ENCODE data around the gene CD300LD. TPM values are rescaled to one million over a fixed set of nuclear protein-coding genes. Genes with fewer than 3 reads are reported as not detected.

The CD300LD gene
- total RNA-seq, 2 experiments from 2014 or later = not detected

DNA sequence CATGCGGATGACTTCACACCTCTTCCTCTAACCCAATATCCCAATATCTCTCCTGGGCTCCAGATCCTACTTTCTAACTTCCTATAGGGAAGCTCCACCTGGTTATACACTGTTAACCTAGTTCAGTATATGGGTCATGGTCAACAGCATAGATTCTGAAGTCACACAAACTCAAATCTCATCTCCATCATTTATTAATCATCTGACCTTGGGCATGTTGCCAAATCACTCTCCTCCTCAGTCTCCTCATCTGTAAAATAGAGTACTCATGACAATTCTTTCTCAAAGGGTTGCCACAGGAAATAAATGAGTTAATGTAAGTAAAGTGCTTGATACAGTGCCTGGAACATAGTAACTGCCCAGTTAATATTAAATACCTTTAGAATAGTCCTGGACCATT, 32.0 kb upstream of the CD300LD start:
- Mint-ChIP-seq H3K27me3 (peaks cover 74% of the 10 kb centered on the region), H3K4me1 (no peaks in the 10 kb centered on the region), H3K4me3 (no peak overlapping the region), H3K9me3 (peaks cover 3% of the 10 kb centered on the region), H3K27ac (no peak overlapping the region), H3K36me3 (no peaks in the 10 kb centered on the region)
- ATAC-seq (ENCODE audit: low read depth) (no peak), DNase-seq (no peak)
- POLR2A ChIA-PET = no interaction called here

DNA sequence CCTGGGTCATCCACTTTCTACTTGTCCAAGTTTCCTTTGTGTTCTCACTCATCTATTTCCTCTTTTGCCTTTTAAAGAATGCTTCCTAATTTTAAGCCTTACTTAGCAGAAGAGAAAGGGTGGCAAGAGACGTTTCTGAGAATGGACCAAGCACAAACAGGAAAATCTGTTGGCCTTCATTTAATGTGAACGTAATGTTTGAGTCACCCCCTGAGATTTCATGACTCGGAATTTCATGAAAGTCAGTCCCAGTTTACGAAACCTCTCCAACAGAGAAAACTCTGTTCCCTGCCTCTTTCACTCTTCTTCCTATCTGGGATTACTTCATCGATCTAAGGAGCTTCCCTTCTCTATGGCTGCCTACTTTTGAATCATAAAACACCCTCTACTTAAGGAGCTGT, 31.6 kb upstream of the CD300LD start, which contains the start of gene CD300E:
Gene CD300E (minus strand): TSS at position 46 of the 401 bp plus-strand sequence. CDS start 117 bp downstream, outside the sequence.
- POLR2A ChIA-PET = no interaction called here

DNA sequence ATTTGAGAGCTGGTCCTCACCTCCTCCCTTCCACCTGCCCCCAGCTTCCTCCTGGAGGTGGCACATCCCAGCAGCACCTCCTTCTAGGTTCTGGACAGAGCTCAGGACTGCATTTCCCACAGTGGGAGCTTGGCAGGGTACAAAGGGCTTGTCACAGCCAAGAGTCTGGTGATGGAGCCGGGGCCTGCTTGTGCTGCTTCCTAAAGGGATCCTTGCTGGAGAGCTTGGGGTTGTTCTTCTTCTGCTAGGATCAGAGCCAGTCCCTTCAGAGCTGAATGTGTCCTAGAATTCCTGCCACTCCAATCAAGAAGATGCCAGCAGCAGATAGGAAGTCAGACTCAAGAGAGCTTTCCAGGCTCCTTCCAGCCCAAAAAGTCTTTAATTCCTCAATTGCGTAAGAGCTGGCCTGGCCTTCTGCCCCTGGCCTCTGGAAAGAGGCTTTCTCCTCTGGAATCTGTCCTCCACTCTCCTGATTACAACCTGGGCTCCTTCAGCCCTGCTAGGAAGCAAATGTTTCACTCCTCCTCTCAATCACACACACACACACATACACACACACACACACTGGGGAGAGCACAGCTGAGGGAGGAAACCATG, 27.1 kb upstream of the CD300LD start:
- ATAC-seq (ENCODE audit: low read depth) = no peak
- no peak for DNase-seq
- POLR2A ChIA-PET = interaction anchor here (1.2 kb wide), 1 partner anchor 83 kb away, joined by 3 read pairs; no protein-coding TSS in a partner anchor
- Mint-ChIP-seq H3K27ac (no peak overlapping the region), H3K36me3 (no peaks in the 10 kb centered on the region), H3K4me3 (no peak overlapping the region), H3K4me1 (no peaks in the 10 kb centered on the region), H3K27me3 (peaks cover 69% of the 10 kb centered on the region), H3K9me3 (no peaks in the 10 kb centered on the region)

More for the DNA sequence above, 31.6 kb upstream of the CD300LD start, which contains the start of gene CD300E:
- H3K4me1 Mint-ChIP-seq = no peaks in the 10 kb centered on the region
- peaks cover 76% of the 10 kb centered on the region for H3K27me3 Mint-ChIP-seq
- ATAC-seq (ENCODE audit: low read depth) (no peak), DNase-seq (no peak)
- H3K27ac Mint-ChIP-seq = no peak within 1 kb of the TSS
- no peaks in the 10 kb centered on the region for H3K36me3 Mint-ChIP-seq
- peaks cover 3% of the 10 kb centered on the region for H3K9me3 Mint-ChIP-seq
- no peak within 1 kb of the TSS for H3K4me3 Mint-ChIP-seq

DNA sequence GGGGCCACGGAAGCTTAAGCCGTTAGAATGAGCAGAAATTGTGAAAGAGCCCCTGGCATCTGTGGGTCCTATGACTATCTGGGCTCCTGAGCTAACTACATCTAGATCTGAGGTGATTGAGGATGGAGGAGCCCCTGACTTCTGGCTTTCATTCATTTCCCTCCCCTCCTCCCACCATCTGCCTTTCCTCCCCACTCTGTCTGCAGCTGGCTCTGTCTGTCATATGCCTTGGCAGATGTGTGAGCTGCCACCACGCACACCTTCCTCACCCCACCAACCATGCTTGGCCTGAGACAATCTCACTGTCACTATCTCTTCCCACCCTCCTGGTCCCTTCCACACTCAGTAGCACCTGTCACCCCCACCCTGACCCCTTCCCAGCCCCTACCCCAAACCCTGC, 26.4 kb upstream of the CD300LD start:
- ATAC-seq (ENCODE audit: low read depth) (no peak), DNase-seq (no peak)
- Mint-ChIP-seq H3K9me3 (no peaks in the 10 kb centered on the region), H3K36me3 (no peaks in the 10 kb centered on the region), H3K4me1 (no peaks in the 10 kb centered on the region), H3K4me3 (no peak overlapping the region), H3K27me3 (peaks cover 65% of the 10 kb centered on the region), H3K27ac (no peak overlapping the region)
- POLR2A ChIA-PET = interaction anchor here (1.2 kb wide), 1 partner anchor 83 kb away, joined by 3 read pairs; no protein-coding TSS in a partner anchor

DNA sequence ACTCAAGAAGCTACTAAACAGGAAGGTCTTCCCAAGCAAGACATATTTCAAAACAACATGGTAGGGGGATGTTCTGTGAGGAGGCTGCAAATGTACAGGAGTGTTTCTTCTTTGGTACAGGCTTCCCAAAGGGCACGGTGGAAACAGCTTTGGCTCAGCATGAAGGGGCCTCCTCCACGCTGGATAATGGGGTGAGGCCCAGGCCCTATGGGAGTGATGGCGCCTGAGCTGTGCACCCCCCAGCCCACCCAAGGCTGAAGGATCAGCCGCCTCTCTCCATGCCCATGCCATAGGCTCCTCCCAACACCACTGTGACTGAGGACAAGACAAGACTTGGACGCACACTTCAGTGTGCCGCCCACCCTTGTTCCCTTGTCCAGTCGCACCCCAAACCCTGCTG, 24.6 kb upstream of the CD300LD start:
- Mint-ChIP-seq H3K9me3 (no peaks in the 10 kb centered on the region), H3K36me3 (no peaks in the 10 kb centered on the region), H3K4me3 (no peak overlapping the region), H3K4me1 (peaks cover 11% of the 10 kb centered on the region), H3K27ac (no peak overlapping the region), H3K27me3 (peaks cover 59% of the 10 kb centered on the region)
- no peak for DNase-seq
- ATAC-seq (ENCODE audit: low read depth) = no peak
- POLR2A ChIA-PET = no interaction called here

DNA sequence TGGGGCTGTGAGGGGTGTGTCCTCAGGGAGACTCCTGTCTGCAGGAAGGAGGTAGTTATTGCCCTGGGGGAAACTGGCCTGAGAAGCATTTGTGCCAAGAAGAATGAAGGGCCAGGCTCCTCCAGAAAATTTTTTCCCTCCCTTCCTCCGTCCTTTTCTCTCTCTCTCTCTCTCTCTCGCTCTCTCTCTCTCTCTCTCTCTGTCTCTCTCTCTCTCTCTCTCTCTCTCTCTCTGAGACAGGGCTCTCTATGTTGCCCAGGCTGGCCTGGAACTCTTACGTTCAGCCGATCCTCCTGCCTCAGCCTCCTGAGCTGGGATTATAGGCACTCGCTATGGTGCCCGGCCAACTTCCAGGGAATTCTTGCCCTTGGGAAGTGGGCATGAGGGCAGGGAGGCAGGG, 20.0 kb upstream of the CD300LD start:
- DNase-seq (no peak), ATAC-seq (ENCODE audit: low read depth) (peak; percentile 13)
- Mint-ChIP-seq H3K27me3 (peaks cover 40% of the 10 kb centered on the region), H3K4me3 (no peak overlapping the region), H3K36me3 (no peaks in the 10 kb centered on the region), H3K4me1 (peaks cover 11% of the 10 kb centered on the region), H3K27ac (no peak overlapping the region), H3K9me3 (no peaks in the 10 kb centered on the region)
- POLR2A ChIA-PET = no interaction called here

DNA sequence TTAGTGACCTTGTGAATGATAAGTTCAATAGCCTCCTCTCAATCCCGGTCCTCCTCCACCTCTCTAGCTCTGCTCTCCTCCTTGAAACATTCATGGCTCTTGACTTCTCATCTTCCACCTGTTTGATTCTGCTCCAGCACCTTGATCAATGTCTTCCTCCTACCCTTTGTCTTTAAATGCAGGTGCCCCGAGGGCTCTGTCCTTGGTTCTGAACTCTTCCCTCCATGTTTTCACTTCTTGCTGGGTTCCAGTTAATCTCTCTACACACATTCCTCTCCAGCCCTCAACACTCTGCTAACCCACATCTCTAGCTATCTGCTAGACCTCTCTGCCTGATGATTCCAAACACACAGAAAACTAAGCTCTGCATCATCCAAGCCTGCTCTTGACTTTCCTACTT, 18.0 kb upstream of the CD300LD start:
- Mint-ChIP-seq H3K4me1 (peaks cover 11% of the 10 kb centered on the region), H3K9me3 (no peaks in the 10 kb centered on the region), H3K27ac (no peak overlapping the region), H3K36me3 (no peaks in the 10 kb centered on the region), H3K4me3 (no peak overlapping the region), H3K27me3 (peaks cover 40% of the 10 kb centered on the region)
- POLR2A ChIA-PET = no interaction called here
- no peak for ATAC-seq (ENCODE audit: low read depth)
- no peak for DNase-seq

DNA sequence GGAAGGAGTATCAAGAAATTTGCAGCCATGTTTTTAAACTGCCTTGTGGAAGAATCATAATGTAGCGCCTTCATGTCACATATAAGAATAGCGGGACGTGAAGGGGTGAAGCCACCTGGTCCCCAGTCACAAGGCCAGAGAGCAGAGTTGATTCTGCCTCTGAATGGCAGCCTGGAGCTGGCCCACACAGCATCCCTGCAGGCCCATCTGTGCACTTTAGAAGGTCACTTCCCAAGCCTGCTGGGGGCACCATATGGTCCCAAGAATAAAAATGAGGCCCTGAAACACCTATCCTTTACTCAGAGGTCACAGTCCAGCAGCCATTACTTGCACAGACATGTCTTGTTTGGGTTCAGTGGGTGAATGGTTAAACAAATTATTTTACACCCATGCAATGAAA, 16.4 kb upstream of the CD300LD start:
- Mint-ChIP-seq H3K27ac (no peak overlapping the region), H3K36me3 (no peaks in the 10 kb centered on the region), H3K4me1 (peaks cover 13% of the 10 kb centered on the region), H3K27me3 (peaks cover 35% of the 10 kb centered on the region), H3K4me3 (no peak overlapping the region), H3K9me3 (no peaks in the 10 kb centered on the region)
- POLR2A ChIA-PET = no interaction called here
- no peak for DNase-seq
- ATAC-seq (ENCODE audit: low read depth) = no peak

DNA sequence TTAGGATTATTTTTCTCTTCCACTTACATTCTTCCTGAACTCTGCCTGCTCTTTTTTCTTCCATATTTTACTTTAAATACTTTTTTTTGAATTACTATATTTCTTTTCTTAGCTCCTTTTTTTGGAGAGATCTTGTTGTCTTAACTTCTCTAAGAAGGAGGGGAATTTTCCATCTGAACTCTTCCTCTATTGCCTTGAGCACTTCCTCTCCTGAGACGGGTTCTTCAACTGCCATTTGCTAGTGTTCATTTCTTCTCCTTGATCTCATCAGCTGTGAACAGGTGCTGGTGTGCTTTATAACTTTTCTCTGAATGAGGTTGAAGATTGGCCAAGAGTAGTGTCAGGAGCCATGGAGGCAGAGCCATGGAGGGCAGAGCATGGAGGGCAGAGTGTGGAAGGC, 15.1 kb upstream of the CD300LD start:
- Mint-ChIP-seq H3K36me3 (no peaks in the 10 kb centered on the region), H3K9me3 (no peaks in the 10 kb centered on the region), H3K27me3 (peaks cover 30% of the 10 kb centered on the region), H3K4me3 (no peak overlapping the region), H3K27ac (no peak overlapping the region), H3K4me1 (peaks cover 13% of the 10 kb centered on the region)
- ATAC-seq (ENCODE audit: low read depth) (no peak), DNase-seq (no peak)
- POLR2A ChIA-PET = no interaction called here

DNA sequence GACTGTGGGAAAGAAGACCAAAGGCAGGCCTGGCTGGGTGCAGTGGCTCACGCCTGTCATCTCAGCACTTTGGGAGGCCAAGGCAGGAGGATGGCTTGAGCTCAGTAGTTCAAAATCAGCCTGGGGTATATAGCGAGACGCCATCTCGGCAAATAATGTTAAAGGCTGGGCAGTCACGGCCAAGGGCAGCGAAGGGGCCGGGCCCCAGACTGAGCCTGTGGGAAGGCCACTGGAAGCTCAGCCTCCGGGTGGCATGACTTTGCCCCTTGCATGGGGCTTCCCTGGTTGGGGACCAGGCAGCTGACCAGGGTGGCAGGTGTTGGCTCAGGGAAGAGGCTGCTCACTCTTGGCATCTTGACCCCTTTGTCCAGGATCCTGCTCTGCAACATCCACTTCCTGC, 14.0 kb upstream of the CD300LD start:
- Mint-ChIP-seq H3K4me3 (no peak overlapping the region), H3K9me3 (no peaks in the 10 kb centered on the region), H3K36me3 (no peaks in the 10 kb centered on the region), H3K27me3 (peaks cover 26% of the 10 kb centered on the region), H3K27ac (no peak overlapping the region), H3K4me1 (peaks cover 15% of the 10 kb centered on the region)
- ATAC-seq (ENCODE audit: low read depth) (no peak), DNase-seq (no peak)
- POLR2A ChIA-PET = no interaction called here

DNA sequence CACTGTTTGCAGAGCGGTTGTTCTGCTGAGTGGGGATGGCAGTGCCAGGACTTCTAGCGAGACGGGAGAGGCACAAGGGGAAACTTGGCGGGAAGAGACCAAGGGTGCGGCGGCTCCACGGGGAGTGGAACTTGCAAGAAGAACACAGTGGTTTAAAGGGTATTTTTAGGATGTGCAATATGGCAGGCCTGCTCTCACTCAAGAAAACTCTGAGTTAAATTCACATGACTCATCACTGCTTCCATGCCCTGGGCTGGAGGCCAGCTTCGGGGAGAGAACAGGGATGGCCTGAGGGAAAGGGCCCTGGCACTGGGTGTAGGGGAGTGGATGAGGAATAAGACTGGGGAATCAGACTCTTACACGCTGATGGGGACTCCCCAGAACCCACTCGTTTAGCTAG, 13.3 kb upstream of the CD300LD start:
- no peaks in the 10 kb centered on the region for H3K36me3 Mint-ChIP-seq
- POLR2A ChIA-PET = no interaction called here
- H3K27me3 Mint-ChIP-seq = peaks cover 32% of the 10 kb centered on the region
- no peak for DNase-seq
- H3K27ac Mint-ChIP-seq = no peak overlapping the region
- H3K9me3 Mint-ChIP-seq = no peaks in the 10 kb centered on the region
- H3K4me3 Mint-ChIP-seq = no peak overlapping the region
- peaks cover 18% of the 10 kb centered on the region for H3K4me1 Mint-ChIP-seq
- no peak for ATAC-seq (ENCODE audit: low read depth)

DNA sequence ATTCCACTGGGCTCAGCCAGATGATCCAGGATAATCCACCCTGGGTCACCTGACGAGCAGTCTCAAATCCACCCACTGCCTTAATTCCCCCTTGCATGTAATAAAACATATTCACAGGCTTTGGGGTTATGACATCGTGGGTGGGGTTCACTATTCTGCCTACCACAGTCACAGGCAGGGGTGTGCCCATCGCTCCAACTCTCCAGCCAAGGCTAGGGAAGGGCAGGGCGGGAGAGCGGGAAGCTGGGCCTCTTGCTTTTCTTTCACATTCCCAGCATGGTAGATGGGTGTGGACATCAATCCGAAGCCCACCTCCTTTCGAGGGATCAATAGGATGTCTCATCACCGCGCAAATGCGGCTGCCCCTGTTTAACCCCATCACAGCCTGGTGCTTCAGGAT, 12.7 kb upstream of the CD300LD start:
- H3K4me3 Mint-ChIP-seq = no peak overlapping the region
- peaks cover 18% of the 10 kb centered on the region for H3K4me1 Mint-ChIP-seq
- DNase-seq (no peak), ATAC-seq (ENCODE audit: low read depth) (no peak)
- H3K27me3 Mint-ChIP-seq = peaks cover 38% of the 10 kb centered on the region
- H3K36me3 Mint-ChIP-seq = no peaks in the 10 kb centered on the region
- no peaks in the 10 kb centered on the region for H3K9me3 Mint-ChIP-seq
- POLR2A ChIA-PET = no interaction called here
- no peak overlapping the region for H3K27ac Mint-ChIP-seq

DNA sequence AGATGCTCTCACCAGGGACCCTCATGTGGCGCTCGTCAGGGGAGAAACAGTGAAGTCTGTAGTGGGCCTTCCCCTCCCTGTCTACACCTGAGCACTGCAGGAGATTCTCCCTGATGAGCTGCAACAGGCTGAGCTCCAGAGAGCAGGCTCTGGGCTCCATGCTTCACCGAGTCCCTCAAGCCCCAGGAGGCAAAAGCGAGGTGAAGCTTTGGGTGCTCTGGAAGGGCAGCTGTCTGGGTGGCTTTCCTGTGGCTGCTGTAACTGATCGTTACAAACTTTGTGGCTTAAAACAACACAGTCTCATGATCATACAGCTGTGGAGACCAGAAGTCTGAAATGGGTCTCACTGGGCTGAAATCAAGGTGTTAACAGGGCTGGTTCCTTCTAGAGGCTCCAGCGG, 12.1 kb upstream of the CD300LD start:
- H3K4me3 Mint-ChIP-seq = no peak overlapping the region
- H3K9me3 Mint-ChIP-seq = no peaks in the 10 kb centered on the region
- H3K27ac Mint-ChIP-seq = no peak overlapping the region
- peaks cover 43% of the 10 kb centered on the region for H3K27me3 Mint-ChIP-seq
- no peaks in the 10 kb centered on the region for H3K36me3 Mint-ChIP-seq
- POLR2A ChIA-PET = interaction anchor here (0.6 to 1.4 kb wide), 2 partner anchors 12 to 187 kb away, joined by 3 read pairs; partner anchors contain the start of gene CD300LD
- H3K4me1 Mint-ChIP-seq = peaks cover 21% of the 10 kb centered on the region
- DNase-seq (no peak), ATAC-seq (ENCODE audit: low read depth) (no peak)

DNA sequence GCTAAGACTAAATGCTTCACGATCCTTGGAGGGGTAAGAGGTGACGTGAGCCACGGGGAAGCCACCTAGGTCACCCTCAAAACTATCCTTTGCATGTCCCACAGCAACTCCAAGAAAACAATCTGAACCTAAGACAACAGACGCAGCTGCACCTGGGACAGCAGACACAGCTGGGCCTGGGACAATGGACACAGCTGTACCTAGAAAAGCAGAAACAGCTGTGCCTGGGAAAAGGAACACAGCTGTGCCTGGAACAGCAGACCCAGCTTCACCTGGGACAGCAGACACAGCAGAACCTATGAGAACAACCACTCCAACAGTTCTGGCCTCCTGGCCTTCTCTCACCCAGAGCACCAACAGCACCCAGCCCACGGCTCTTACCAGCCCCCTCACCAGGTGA, 11.7 kb upstream of the CD300LD start:
- POLR2A ChIA-PET = interaction anchor here (0.6 to 1.4 kb wide), 2 partner anchors 11 to 187 kb away, joined by 3 read pairs; partner anchors contain the start of gene CD300LD
- peaks cover 44% of the 10 kb centered on the region for H3K27me3 Mint-ChIP-seq

More for the DNA sequence above, 11.7 kb upstream of the CD300LD start:
- peaks cover 24% of the 10 kb centered on the region for H3K4me1 Mint-ChIP-seq
- H3K36me3 Mint-ChIP-seq = no peaks in the 10 kb centered on the region
- DNase-seq = no peak
- no peak overlapping the region for H3K27ac Mint-ChIP-seq
- no peak overlapping the region for H3K4me3 Mint-ChIP-seq
- no peaks in the 10 kb centered on the region for H3K9me3 Mint-ChIP-seq
- ATAC-seq (ENCODE audit: low read depth) = no peak

All from activated naive CD8-positive, alpha-beta T cell treated with anti-CD3 and anti-CD28 coated beads, Interleukin-2, amount 10 ng/mL, durations not matched to agents 7 days and 5 days (primary cell).